Jurkat, Clone E6-1 (cell line): ENCODE results near the gene APLN. TPM values are rescaled to one million over a fixed set of nuclear protein-coding genes. Genes with fewer than 3 reads are reported as not detected.
A peak's percentile ranks its signal among the peaks of the same experiment; 100 is the strongest.

Experiments
- DNase-seq: peaks from one replicate; pipeline ENCODE4 v3.0.0-alpha.2; 2011; ENCODE audit warnings: low read depth, low spot score
- H3K4me3 ChIP-seq: 2 replicates; pipeline ENCODE4 v1.5.1; 2011; ENCODE audit warnings: mild to moderate bottlenecking, low read length, control low read depth, moderate library complexity
- polyA plus RNA-seq: library from polyadenylated mRNA; unstranded; fragments of >200 nt; gene quantifications from one replicate; pipeline ENCODE4 v1.2.1, GENCODE V29; 2012; ENCODE audit warnings: missing spikeins; ENCODE audit not compliant: insufficient read length, insufficient read depth

Gene APLN, protein sequence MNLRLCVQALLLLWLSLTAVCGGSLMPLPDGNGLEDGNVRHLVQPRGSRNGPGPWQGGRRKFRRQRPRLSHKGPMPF
- 0.98 TPM for polyA plus RNA-seq

DNA sequence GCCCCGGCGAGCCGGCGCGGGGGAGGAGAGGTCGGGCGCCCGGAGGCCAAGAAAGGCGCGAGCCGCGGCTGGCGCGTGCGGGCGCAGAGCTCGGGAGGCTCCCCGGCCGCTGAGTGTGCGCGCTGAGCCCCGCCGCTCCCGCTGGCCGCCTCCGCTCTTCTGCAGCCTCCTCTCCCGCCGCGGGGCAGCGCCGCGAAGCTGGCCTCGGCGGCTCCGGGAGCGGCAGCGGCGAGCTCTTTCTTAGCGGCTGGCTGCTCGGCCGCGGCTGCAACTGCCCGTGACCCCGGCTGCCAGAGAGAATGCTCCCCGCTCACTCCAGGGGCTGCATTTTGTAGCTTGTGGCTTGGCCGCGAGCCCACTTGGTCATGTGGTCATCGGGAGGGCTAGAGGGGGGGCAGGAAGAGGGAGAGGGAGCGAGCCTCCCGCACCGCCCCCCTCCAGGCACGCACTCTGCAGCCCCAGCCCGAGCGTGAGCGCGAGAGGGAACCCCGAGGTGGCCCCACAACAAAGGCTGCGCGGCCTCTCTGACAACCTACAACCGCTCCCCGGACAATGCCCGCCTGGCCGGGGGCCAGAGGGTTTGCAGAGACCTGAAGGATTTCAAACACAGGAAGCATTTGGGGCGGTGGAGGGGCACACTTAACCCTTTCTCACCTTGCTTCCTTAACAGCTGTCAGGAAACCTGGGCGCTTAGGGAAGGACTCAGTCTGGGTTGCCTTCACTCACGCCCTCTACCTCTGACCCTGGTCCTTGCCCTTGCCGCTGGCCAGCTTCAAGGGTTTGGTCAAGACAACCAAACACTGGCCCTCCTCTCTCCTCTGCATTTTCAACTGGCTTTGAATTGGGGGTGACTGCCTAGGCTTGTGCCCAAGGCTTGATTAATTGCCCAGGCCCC is at the start of gene APLN:
Gene APLN (minus strand): TSS at position 305 of the 895 bp plus-strand sequence. CDS start 326 bp downstream, outside the sequence.
- no peak for DNase-seq
- peak within 1 kb of the TSS; percentile 42 for H3K4me3 ChIP-seq

DNA sequence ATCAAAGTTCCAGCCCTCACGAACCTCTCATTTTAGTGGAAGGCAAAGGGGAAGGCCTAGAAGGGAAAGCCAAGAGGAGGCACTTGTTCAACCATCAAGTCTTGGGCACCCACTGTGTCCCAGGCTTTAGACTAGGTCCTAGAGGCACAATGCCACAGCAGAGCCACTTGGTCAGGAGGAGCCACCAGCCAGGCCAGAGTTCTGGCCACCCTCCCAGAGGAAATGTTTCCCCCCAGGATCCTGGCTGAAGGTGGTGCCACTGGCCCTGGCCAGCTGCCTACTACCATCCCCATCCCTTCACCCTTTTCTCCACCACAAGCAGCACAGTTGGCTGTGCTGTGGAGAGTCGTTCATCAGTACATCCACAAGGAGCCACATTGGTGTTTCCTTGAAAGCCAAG is 49.7 kb upstream of the APLN start:
- DNase-seq = no peak
- H3K4me3 ChIP-seq = no peak overlapping the region

DNA sequence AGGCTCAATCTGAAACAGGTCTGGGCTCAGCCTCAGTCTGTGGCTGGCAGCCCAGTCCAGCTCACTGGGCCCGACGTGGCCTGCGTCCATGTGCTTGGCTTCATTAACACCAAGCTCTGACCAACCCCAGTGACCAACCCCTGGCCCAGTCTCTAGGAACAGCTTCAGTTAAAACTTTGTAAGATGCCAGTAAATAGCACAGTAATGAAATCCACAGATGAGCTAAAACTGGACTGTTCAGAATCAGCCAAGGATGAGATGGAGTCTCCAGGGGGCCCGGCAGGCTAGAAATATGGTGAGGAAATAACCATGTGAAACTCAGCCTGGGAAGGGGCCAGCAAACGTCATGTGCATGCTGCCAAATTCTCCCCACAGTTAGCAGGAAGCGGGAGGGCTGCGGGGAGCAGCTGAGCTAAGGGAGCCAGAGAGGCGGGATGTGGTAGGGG is 46.9 kb upstream of the APLN start:
- H3K4me3 ChIP-seq = no peak overlapping the region
- DNase-seq = no peak

DNA sequence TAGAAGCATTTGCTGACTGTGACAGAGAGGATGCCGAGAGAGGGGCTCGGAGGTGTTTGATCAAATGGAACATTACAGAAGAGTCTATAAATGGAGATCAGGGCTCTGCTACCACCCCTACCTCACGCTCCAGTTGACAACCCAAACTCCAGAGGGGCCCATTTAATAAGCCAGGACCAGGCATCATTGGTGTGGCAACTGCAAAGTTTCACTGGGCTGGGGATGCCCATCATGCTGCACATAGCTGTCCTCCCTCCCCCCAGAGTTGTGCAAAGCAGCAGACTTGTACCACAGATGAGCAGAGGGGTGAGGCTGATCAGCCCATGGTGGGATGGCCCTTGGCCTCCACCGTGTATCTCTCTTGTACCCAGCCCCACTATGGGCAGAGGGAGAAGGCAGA is 45.8 kb upstream of the APLN start:
- no peak overlapping the region for H3K4me3 ChIP-seq
- DNase-seq = no peak

DNA sequence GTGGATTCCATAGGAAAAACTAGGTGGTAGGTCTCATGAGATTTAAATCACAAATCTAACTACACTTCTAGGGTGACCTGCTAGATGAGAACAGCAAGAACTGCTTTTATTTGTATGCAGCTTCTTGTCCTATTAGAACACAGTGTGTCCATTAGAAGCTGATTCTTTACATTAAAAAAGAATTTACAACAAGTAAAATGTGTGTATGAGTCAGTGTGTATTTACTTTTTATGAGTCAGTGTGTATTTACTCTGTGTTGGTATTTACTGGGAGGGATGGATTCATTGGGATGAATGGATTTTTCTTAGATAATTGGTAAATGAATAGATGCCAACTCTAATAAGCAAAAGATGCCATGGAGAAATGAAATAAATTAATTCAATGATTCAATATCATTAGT is 43.4 kb upstream of the APLN start:
- DNase-seq = no peak
- no peak overlapping the region for H3K4me3 ChIP-seq

DNA sequence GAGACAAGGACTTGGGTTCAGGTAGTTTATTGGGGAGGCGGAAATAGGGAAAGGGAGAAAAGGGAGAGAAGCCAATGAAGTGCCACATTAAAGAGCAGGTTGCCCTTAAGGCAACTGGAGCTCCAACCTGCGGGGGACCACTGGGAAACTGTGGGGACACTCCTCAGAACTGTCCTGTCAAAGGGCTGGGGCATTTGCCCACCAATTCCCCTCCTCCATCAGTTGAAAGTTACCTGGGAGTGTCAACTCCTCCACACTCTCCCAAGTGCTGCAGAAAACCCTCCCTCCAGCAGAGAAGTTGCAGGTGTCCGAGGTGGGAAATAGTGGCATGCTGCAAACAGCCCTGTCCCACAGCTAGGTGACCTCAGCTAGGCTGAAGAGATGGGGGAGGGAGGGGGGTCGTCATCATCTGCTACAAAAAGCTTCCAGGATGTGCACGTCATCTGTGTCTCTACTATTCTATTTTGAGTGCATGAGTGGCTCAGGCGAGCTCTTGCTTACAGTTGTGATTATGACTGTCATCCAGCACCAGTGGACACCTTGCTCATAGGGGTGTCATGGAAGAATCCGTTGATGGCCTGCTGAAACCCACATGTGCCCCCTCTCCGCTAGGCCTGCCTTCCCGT is 42.6 kb upstream of the APLN start:
- H3K4me3 ChIP-seq = no peak overlapping the region

DNA sequence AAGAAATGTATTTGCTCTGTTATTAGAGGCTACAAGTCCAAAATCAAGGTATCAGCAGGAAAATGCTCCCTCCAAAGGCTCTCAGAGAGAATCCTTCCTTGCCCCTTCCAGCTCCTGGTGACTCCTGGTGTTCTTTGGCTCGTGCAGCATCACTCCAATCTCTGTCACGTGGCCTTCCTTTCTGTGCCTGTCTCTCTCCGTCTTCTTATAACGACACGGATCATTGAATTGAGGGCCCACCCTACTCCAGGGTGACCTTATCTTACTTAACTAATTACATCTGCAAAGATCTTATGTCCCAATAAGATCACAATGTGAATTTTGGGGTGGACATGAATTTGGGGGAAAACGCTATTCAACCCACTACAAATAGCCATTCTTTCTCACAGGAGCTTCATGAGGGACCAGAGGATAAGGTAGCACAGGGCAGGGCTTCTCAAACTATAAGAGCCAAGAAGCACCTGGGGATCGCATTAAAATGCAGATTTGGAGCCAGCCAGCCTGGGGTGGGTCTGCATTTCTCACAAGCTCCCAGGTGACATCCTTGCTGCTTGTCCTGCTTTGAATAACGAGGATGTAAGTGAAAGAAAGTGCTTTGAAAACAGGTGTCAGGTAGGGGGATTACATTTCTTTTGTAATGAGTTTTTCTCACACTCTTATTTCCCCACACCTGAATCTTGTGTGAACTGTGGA is 41.9 kb upstream of the APLN start:
- H3K4me3 ChIP-seq = no peak overlapping the region
- no peak for DNase-seq

More for the DNA sequence above, 42.6 kb upstream of the APLN start:
- no peak for DNase-seq

DNA sequence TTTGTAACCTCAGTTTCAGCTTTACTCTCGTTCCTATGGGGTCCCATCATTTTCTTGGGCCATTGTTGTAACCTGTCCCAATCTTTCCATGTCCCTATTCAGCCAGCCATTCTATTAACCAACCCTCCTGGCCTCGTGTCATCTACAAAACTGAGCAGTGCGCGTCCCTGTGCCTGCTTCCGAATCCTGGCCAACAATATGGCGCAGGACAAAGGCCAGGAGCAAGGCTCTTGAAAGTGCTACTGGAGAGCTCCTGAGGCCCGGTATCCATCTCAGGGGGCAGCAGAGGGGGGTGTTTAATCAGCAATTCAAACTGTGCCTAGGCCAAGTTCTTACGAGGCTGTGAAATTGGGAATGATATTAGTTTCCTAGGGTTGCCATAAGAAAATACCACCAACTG is 41.2 kb upstream of the APLN start:
- no peak for DNase-seq
- no peak overlapping the region for H3K4me3 ChIP-seq

DNA sequence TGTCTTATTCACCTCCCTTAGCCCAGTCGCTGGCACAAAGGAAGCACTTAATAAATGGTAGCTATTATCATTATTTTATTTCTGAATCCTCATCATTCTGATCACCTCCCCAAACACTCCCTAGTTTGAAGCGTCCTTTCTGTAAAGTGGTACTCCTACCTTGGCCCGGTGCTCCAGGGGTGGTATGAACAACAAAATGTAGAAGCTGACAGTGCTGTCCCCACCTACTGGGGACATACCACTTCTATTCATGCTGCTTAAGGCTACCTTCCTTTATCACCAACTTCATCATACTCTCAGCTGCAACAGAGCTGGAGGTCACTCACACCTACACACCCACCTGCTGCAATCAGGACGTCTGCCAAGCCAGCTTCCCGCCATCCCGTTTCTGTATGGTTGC is 40.8 kb upstream of the APLN start:
- no peak overlapping the region for H3K4me3 ChIP-seq
- no peak for DNase-seq

DNA sequence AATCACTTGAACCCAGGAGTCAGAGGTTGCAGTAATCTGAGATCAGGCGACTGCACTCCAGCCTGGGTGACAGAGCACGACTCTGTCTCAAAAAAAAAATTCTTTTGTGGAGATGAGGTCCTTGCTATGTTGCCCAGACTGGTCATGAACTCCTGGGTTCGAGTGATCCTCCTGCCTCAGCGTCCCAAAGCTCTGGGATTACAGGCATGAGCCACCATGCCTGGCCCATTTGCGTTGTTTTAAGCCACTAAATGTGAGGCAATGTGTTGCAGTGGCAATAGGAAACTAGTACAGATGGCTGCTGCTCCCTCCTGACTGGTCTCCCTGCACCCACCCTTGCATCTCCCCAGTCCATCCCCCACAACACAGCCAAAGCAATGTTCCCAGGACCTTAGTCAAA is 40.0 kb upstream of the APLN start:
- DNase-seq = no peak
- H3K4me3 ChIP-seq = no peak overlapping the region

DNA sequence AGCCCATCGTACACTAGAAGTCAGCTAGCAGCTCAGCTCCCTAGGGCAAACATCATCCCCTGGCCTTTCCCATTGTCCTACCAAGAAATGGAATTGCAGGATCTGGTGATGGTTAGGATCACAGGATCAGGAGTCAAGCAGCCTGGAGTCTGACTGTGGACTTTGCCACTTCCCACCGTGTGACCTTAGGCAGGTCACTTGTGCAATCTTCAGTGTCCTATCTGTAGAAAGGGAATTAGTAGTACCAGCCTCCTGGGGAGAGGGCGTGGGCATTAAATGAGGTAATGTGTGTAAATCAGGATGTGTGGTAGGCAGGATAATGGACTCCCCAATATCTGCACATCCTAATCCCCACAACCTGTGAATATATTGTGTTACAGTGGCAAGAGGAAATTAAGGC is 38.6 kb upstream of the APLN start:
- DNase-seq = no peak
- no peak overlapping the region for H3K4me3 ChIP-seq

DNA sequence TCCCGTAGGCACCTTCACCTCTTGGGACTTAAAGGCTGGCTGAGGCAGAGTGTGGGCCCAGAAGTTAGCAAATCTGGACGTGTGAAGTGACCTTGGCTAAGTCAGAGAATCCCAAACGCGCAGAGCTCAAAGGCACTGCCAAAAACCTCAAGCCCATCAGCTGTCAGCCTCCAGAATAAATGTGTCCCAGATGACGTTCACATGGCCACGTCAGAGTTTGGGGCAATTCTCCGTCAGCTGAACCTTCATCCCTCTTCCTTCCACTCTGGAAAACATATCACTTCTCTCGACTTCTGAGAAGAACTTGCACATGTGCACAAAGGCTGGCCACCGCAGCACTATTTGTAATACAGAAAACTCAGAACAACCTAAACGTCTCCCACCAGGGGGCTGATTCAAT is 35.7 kb upstream of the APLN start:
- DNase-seq = peak; percentile 2
- H3K4me3 ChIP-seq = no peak overlapping the region

DNA sequence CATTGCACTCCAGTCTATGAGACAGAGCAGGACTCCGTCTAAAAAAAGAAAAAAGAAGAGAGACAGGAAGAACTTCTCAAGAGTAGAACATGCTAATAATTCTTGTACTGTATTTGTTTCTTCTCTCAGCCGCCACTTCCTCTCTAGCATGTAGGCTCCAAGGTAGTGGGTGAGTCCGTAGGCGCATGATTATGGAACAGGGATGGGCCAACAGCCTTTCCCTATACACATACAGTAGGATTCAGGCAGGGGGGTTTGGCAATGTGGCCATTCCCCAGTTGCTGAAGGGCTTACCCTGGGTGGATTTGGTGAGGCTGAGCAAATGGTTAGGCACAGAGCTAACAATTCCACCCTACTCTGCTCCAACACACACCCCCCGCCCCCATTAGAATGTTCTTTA is 35.0 kb upstream of the APLN start:
- DNase-seq = no peak
- no peak overlapping the region for H3K4me3 ChIP-seq

DNA sequence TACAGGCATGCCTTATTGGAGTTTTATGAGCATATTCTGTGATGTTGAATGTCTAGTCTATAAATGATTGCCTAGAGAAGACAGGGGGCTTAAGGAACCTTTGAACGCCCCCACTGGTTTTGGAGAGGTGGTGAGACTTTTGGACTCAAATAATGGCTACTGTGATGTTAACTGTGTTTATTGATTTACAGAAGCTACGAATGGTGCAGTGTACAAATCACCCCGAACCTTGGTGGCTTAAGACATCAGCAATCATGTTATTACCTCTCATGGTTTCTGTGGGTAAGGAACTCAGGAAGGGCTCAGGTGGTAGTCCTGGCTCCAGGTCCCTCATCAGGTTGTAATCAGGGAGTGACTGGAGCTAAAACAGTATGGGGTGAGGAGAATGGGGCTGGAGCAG is 33.3 kb upstream of the APLN start:
- H3K4me3 ChIP-seq = no peak overlapping the region
- no peak for DNase-seq

DNA sequence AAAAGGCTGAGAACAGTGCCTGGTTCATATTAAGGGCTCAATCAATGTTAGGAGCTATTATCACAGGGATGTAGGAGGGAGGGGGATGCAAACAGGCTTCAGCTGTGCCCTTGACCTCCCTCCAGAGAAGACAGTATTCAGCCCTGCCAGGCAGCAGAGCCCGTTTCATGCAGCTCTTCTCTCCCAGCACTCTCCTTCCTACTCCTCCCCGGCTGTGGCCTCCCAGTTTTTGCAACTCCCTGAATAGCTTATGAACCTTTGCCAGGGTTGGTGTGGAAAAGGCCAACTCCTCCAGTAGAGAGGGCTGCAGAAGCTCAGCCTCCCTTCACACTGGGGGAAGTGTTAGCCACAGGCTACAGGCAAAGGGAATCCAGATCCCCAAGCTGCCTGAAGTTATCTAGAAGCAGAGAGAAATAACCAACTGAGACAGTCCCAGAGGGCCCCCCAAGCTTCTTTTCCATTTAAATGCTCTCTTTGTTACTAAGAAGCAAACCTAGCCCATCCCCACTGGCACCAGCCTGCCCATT is 31.7 kb upstream of the APLN start:
- DNase-seq = no peak
- H3K4me3 ChIP-seq = no peak overlapping the region

DNA sequence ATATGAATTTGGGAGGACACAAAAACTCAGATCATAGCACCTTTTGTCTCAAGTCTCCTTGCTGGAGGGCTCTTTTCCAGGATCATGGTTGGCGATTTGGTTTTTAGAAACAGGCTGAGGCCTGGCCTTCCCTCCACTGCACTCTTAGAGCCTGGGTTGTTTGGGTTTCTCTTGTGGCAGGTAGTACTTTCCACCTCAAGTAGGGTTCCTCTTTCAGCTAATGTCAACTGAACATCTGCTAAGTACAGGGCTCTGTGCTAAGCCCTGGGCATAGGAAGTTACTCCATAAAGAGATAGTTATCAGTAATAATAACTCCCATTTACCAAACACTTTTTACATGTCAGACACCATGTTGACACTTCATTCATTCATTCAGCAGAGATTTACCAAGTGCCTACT is 28.2 kb upstream of the APLN start:
- DNase-seq = no peak
- no peak overlapping the region for H3K4me3 ChIP-seq

DNA sequence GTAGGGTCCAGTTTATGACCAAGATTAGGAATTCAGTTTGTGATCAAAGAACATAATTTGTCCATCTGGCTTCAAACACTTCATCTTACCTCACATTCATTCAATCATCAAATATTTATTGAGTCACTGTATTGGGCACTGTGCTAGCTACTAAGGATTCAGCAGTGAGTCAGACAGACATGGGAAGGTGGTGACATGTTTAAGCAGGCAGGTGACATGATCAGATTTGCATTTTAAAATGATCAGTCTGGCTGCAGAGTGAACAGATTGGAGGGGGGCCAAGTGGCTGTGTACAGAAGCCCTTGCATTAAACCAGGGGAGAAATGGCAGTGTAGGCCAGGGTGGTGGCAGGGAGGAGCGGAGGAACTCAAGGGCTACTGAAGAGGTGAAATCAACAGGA is 25.1 kb upstream of the APLN start:
- no peak overlapping the region for H3K4me3 ChIP-seq
- DNase-seq = no peak

DNA sequence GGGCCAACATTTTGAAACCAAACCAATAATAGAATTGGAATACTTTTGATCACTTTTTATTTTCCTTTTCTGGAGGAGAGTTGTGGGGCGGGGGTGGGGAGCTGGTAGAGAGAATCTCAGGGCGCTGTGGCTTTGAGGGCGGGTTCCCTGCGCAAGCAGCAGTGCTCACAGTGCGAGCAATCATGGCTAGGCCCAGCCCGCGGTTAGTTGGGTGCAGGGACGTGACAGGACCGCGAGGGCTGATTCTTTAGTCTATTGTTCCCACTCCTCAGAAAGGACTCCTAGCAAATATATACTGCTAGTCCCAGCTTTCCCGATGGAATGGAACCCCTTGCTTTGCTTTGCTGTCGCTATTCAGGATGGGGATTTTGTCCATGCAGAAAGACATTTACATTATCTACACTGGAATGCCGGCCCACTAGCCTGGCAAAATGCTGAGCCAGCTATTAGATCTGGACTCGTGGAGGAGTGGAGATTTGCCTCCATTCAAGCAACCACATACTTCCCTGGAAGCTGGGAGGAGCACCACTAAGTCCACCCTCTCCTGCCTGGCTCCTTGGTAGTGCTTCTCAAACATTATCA is 23.9 kb upstream of the APLN start:
- no peak for DNase-seq
- H3K4me3 ChIP-seq = no peak overlapping the region

DNA sequence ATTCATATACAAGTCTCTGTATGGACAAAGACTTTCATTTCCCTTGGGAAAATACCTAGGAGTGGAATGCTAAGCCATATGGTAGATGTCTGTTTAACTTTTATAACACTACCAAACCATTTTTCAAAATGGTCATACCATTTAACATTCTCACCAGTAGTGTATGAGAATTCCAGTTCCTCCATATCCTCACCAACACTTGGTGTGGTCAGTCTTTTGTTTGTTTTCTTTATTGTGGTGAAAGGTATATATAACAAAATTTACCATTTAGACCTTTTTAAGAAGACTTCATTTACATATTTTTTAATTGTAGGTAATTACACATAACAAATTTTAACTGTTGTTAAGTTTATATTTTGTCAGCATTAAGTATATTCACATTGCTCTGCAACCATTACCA is 12.7 kb upstream of the APLN start:
- H3K4me3 ChIP-seq = no peak overlapping the region
- no peak for DNase-seq
